OCI-LY7 (cell line): Measurements from ENCODE around the gene PRODH2. TPM values are rescaled to one million over a fixed set of nuclear protein-coding genes. Genes with fewer than 3 reads are reported as not detected.

Source experiments
- BruUV-seq: library from RNA; stranded (reverse); fragments of 400-500 nt; replicated peaks from 2 replicates; lab custom pipeline; 2021; lab: Mats Ljungman, UMichigan
- CTCF ChIA-PET: fragments of 300-600 bp; sonication (Branson Sonifier 250); formaldehyde crosslinking; loops from one replicate; lab custom pipeline; 2022; ENCODE audit warnings: antibody characterized with exemption; ENCODE audit not compliant: unreplicated experiment; lab: Charles Lee
- POLR2A ChIA-PET: fragments of 300-600 bp; sonication (Branson Sonifier 250); formaldehyde crosslinking; loops from one replicate; lab custom pipeline; 2022; ENCODE audit warnings: antibody characterized with exemption; lab: Charles Lee
- DNase-seq: peaks from one replicate; pipeline ENCODE4 v3.0.0-alpha.2; 2015; ENCODE audit warnings: low spot score
- H2AFZ ChIP-seq: fragments of 200-600 bp; sonication (generic), shearing (Covaris generic); 2 replicates; pipeline ENCODE4 v1.6.1; 2014; ENCODE audit warnings: mild to moderate bottlenecking, antibody characterized with exemption, low read length, moderate library complexity
- H3K27ac ChIP-seq: fragments of 200-600 bp; sonication (generic); 2 replicates; pipeline ENCODE4 v1.5.1; 2014; ENCODE audit warnings: mixed run types, low read depth, mild to moderate bottlenecking, moderate library complexity, low read length, inconsistent platforms; ENCODE audit not compliant: poor library complexity, severe bottlenecking
- H3K36me3 ChIP-seq: fragments of 200-600 bp; sonication (generic); 2 replicates; pipeline ENCODE4 v1.6.1; 2014; ENCODE audit warnings: mild to moderate bottlenecking, antibody characterized with exemption, low read length, moderate library complexity, mixed read lengths; ENCODE audit not compliant: insufficient read depth
- H3K4me1 ChIP-seq: fragments of 200-600 bp; sonication (generic); 2 replicates; pipeline ENCODE4 v1.5.1; 2014; ENCODE audit warnings: mild to moderate bottlenecking, low read length; ENCODE audit not compliant: insufficient read depth, poor library complexity, severe bottlenecking
- H3K4me2 ChIP-seq: fragments of 200-600 bp; sonication (generic); 2 replicates; pipeline ENCODE4 v1.6.1; 2014; ENCODE audit warnings: mild to moderate bottlenecking, low read length
- H3K4me3 ChIP-seq: fragments of 200-600 bp; sonication (generic); 2 replicates; pipeline ENCODE4 v1.5.1; 2014; ENCODE audit warnings: mild to moderate bottlenecking, low read depth, low read length; ENCODE audit not compliant: poor library complexity, severe bottlenecking
- H3K79me2 ChIP-seq: fragments of 200-600 bp; sonication (generic); 2 replicates; pipeline ENCODE4 v1.6.1; 2016; ENCODE audit warnings: low read depth, mild to moderate bottlenecking, low read length, moderate library complexity, mixed read lengths; ENCODE audit not compliant: insufficient read depth
- H3K9me2 ChIP-seq: fragments of 200-600 bp; sonication (generic); 2 replicates; pipeline ENCODE4 v1.6.1; 2016; ENCODE audit warnings: mild to moderate bottlenecking, low read length, mixed read lengths; ENCODE audit not compliant: insufficient read depth
- H3K9me3 ChIP-seq: fragments of 200-600 bp; sonication (generic); 2 replicates; pipeline ENCODE4 v1.6.1; 2014; ENCODE audit warnings: mild to moderate bottlenecking, mixed run types, low read length, mixed read lengths
- H4K20me1 ChIP-seq: fragments of 200-600 bp; sonication (generic); 2 replicates; pipeline ENCODE4 v1.6.1; 2014; ENCODE audit warnings: mild to moderate bottlenecking, antibody characterized with exemption, low read length, moderate library complexity, mixed read lengths; ENCODE audit not compliant: insufficient read depth
- EZH2phosphoT487 ChIP-seq: fragments of 200-600 bp; sonication (generic); IDR thresholded peaks from 2 replicates; pipeline ENCODE4 v1.6.1; 2018; ENCODE audit warnings: low read depth, borderline replicate concordance, mild to moderate bottlenecking, mixed run types, antibody characterized with exemption, low read length, moderate library complexity, mixed read lengths
- intact Hi-C: fragments of 100-400 bp; cut with micrococcal nuclease; formaldehyde crosslinking; loops from one replicate; pipeline ENCODE4 v1.10.0; 2022; ENCODE audit not compliant: unreplicated experiment
- total RNA-seq, 2 experiments: library from RNA; depleted of rRNA in 1 of 2; stranded (reverse); fragments of >200 nt in 1 of 2; shearing (Covaris generic) in 1 of 2; gene quantifications; 2 replicates each; pipeline ENCODE4 v1.2.3, GENCODE V29; 2014 to 2022
- TF ChIP-seq, protein P1 (sequence below): fragments of 200-600 bp; sonication (generic); conservative IDR thresholded peaks from 2 replicates; pipeline ENCODE4 v1.5.1; 2014; ENCODE audit warnings: mild to moderate bottlenecking, antibody characterized with exemption, low read length, moderate library complexity, mixed read lengths

The PRODH2 gene
- total RNA-seq, 2 experiments from 2014 or later, result not detected

DNA sequence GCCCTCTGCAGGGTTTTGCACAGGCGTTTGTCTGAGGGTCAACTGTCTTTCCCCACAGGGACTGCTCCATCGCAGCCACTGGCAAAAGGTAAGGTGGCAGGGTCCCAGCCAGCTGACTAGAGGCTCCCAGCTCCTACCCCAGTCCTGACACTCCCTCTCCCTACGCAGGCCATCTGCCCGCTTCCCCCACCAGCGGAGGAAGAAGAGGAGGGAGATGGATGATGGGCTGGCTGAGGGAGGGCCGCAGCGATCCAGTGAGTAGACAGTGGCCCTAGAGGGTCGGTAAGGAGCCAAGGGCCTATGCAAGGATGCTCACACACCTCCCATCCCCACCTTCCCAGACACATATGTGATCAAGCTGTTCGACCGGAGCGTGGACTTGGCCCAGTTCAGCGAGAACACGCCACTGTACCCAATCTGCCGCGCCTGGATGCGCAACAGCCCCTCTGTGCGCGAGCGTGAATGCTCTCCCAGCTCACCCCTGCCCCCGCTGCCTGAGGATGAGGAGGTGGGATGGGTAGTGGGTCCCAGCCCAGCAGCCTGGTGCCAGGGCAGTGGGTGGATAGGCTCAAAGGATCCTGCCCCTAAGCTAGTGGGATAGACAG is 59.8 kb downstream of the PRODH2 start:
- no peak for TF ChIP-seq EZH2phosphoT487
- TF ChIP-seq, protein P1, sequence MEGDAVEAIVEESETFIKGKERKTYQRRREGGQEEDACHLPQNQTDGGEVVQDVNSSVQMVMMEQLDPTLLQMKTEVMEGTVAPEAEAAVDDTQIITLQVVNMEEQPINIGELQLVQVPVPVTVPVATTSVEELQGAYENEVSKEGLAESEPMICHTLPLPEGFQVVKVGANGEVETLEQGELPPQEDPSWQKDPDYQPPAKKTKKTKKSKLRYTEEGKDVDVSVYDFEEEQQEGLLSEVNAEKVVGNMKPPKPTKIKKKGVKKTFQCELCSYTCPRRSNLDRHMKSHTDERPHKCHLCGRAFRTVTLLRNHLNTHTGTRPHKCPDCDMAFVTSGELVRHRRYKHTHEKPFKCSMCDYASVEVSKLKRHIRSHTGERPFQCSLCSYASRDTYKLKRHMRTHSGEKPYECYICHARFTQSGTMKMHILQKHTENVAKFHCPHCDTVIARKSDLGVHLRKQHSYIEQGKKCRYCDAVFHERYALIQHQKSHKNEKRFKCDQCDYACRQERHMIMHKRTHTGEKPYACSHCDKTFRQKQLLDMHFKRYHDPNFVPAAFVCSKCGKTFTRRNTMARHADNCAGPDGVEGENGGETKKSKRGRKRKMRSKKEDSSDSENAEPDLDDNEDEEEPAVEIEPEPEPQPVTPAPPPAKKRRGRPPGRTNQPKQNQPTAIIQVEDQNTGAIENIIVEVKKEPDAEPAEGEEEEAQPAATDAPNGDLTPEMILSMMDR, result no peak
- H3K79me2 ChIP-seq, result no peaks in the 10 kb centered on the region
- no TSS peak for BruUV-seq
- no peaks in the 10 kb centered on the region for H3K9me2 ChIP-seq
- H3K4me3 ChIP-seq, result no peak overlapping the region
- no peak overlapping the region for H3K4me2 ChIP-seq
- intact Hi-C loops, result no loop called here
- H3K36me3 ChIP-seq, result no peaks in the 10 kb centered on the region
- H3K9me3 ChIP-seq, result no peaks in the 10 kb centered on the region
- peaks cover 15% of the 10 kb centered on the region for H3K4me1 ChIP-seq
- H4K20me1 ChIP-seq, result no peaks in the 10 kb centered on the region
- ChIA-PET POLR2A (no interaction called here), CTCF (no interaction called here)
- H3K27ac ChIP-seq, result no peak overlapping the region
- no peak overlapping the region for H2AFZ ChIP-seq
- no peak for DNase-seq

- peaks cover 17% of the 10 kb centered on the region for H3K4me1 ChIP-seq
- H3K4me2 ChIP-seq, result no peak overlapping the region
- H3K36me3 ChIP-seq, result no peaks in the 10 kb centered on the region; the same call in 1 of the 2 replicates
- BruUV-seq, result no TSS peak
- H2AFZ ChIP-seq, result no peak overlapping the region
- intact Hi-C loops, result no loop called here
- no peaks in the 10 kb centered on the region for H3K9me2 ChIP-seq
- no peak overlapping the region for H3K4me3 ChIP-seq
- no peak for DNase-seq
- no peaks in the 10 kb centered on the region for H4K20me1 ChIP-seq
- no peak overlapping the region for H3K27ac ChIP-seq
- no peaks in the 10 kb centered on the region for H3K9me3 ChIP-seq
- H3K79me2 ChIP-seq, result peaks cover 5% of the 10 kb centered on the region; the same call in 1 of the 2 replicates
- POLR2A ChIA-PET, result no interaction called here
- TF ChIP-seq EZH2phosphoT487, result no peak
- TF ChIP-seq, protein P1, result no peak
- CTCF ChIA-PET, result no interaction called here
Observed at GRCh38 chr19:35751839-35752745, 60.6 kb downstream of the PRODH2 start.

- H3K4me3 ChIP-seq, result no peak overlapping the region
Observed at GRCh38 chr19:35750167-35750566, 62.5 kb downstream of the PRODH2 start.

More at GRCh38 chr19:35750167-35750566, 62.5 kb downstream of the PRODH2 start:
- no peak overlapping the region for H2AFZ ChIP-seq
- no peaks in the 10 kb centered on the region for H3K9me2 ChIP-seq
- TF ChIP-seq, protein P1, result no peak
- no peak for TF ChIP-seq EZH2phosphoT487
- H4K20me1 ChIP-seq, result no peaks in the 10 kb centered on the region
- intact Hi-C loops, result no loop called here
- CTCF ChIA-PET, result no interaction called here
- H3K36me3 ChIP-seq, result no peaks in the 10 kb centered on the region; the same call in 1 of the 2 replicates
- no TSS peak for BruUV-seq
- H3K9me3 ChIP-seq, result no peaks in the 10 kb centered on the region
- no peak overlapping the region for H3K4me2 ChIP-seq
- no peak for DNase-seq
- POLR2A ChIA-PET, result no interaction called here
- peaks cover 14% of the 10 kb centered on the region; the same call in 1 of the 2 replicates for H3K79me2 ChIP-seq
- no peak overlapping the region for H3K27ac ChIP-seq
- H3K4me1 ChIP-seq, result peaks cover 25% of the 10 kb centered on the region
